NCI-H446 treated with DMSO at 0.1 percent for 48 hours (cell line): ENCODE measurements around the gene MAPK10.
A peak's percentile ranks its signal among the peaks of the same experiment; 100 is the strongest.
"Not testable (repeated sequence)": the region's sequence is repeated elsewhere in the genome, so short reads cannot be mapped to it uniquely, and the experiment has no call there.

Experiments used
- DNase-seq: peaks from one replicate; lab custom pipeline; 2025; lab: John Stamatoyannopoulos, UW

Gene MAPK10

GRCh38 chr4:86101841-86102240, 258.0 kb downstream of the MAPK10 start:
- no peak for DNase-seq

DNA sequence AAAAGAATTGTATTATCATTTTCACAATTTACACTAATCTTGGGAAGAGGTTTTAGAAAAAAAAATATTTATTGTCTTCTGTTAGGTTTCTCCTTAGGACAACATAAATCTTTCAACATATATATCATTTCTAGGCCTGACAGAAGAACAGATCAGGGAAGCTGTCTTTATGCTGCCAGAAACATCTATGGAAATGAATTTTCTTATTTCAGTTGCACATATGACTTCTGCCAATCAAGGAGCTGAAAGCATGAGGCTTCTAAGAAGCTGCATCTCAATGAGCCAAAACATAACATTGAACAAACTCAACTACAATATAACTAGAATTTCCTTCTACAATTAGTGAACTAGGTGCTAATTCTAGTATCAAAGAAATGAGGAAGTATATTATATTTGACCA, 258.4 kb downstream of the MAPK10 start:
- DNase-seq = no peak

- no peak for DNase-seq
Measured at GRCh38 chr4:86100539-86101215, 259.2 kb downstream of the MAPK10 start.

DNA sequence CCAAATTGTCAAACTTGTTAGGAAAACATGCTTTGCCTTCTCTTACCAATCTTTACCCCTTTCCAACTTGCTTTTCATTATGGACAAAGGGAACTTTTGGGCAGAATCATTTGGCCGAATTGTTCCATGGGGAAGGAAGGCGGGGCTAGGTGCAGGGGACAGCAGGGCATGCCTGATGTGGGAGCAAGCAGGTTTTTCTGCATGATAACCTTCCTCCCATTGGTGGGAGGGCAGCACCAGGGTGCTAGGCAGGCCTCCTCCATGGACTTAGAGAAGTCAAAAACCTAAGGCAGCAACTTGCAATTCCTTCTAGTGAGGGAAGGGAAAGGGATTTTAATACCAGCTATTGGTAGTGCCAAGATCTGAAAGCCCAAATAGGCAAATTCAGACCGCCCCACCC, 260.5 kb downstream of the MAPK10 start:
- DNase-seq = no peak

GRCh38 chr4:86098691-86099090, 261.2 kb downstream of the MAPK10 start:
- no peak for DNase-seq

DNA sequence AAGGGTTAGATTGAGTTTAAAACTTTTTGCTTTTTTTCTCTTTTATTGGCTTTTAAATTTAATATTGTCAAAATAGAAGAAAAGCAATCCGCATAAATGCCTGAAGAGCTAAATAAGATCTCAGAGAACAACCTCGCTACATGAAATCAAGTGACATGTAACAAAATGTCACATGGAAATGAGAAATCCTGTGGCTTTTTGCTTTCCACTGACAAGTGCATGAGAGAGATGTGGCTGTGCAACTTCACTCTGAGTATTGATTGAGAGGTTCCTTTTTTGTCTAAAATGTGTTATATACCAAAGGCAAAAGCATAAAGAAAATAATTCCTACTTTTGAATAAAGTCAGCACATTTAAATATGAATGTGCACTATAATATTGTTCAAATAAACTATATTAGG, 263.5 kb downstream of the MAPK10 start:
- no peak for DNase-seq

- no peak for DNase-seq
Measured at GRCh38 chr4:86092684-86093083, 267.2 kb downstream of the MAPK10 start.

DNA sequence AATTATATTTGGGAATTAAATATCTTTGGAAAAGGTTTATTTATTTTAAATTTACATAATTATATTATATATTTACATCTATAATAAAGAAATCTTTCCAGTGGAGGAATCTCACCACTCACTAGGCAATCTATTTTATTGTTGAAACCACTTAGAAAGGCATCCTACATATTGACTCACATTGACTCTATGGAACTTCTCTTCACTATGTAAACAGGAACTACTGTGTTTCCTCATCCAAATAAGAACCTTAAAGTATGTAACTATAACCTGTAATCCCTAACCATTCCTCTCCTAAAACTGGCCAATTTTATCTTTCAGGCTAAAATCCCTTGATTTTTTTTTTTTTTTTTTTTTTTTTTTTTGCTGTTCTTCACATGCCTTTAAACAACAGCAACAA, 268.7 kb downstream of the MAPK10 start:
- no peak for DNase-seq

GRCh38 chr4:86089781-86090323, 270.0 kb downstream of the MAPK10 start:
- no peak for DNase-seq

GRCh38 chr4:86089053-86089452, 270.8 kb downstream of the MAPK10 start:
- no peak for DNase-seq

- not testable (repeated sequence) for DNase-seq
Measured at GRCh38 chr4:86075796-86076195, 284.1 kb downstream of the MAPK10 start.

DNA sequence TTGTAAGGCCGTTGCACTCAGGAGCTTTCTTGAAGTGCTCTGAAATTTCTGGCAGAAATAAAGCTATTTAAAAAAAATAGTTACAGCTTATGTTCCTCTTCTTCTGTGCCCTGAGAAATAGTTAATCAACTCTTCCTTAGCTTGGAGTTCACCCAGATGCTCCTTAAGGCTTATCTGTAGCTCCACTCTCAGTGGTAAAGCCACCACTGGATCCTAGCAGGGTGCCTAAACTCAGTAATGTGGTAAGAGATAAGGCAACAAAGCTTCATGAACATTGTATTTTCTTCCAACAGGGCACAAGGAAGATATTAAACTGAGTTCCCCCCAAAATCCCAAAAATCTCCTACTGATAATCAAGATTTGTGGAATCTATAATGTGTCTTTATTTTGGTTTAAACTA, 299.5 kb downstream of the MAPK10 start:
- DNase-seq = no peak

DNA sequence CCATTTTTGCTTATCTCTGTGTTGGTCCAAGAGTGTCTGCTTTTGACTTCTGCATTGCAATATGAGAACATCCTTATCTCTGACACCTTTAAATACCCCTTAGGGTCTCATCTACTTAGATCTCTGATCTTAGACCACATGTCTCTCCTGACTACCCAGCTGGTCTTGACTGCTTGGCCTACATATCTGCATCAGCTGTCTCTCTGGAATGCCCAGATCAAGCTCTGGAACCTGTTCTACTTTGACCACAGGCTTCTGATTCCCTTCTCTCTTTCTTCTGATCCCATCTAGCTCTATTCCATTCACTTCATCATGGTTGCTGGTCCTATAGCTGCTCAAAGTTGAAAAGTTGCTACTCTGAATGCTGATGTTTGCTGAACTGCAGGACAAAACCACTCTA, 301.2 kb downstream of the MAPK10 start:
- no peak for DNase-seq

GRCh38 chr4:86055898-86056297, 304.0 kb downstream of the MAPK10 start:
- DNase-seq = no peak

- DNase-seq = peak; percentile 54
Measured at GRCh38 chr4:86054286-86055032, 305.4 kb downstream of the MAPK10 start.

DNA sequence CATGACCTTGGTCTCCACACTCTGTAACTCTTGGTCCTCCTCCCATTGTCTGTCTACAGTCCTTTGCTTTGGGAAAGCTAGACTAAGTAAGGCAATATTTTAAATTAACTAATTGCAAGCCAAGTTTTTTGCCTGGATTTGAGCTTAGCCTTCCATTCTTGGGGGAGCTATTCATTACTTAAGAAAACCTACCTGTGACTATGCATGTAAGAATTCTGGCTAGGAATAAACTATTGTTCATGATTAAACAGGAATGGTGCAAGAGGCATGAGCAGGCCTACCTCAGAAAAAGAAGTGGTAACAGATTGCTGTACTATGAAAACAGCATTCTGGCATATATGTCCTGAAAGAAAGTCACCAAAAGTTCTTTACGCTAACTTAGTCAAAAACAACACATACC, 309.4 kb downstream of the MAPK10 start:
- DNase-seq = no peak

- no peak for DNase-seq
Measured at GRCh38 chr4:86048426-86048825, 311.4 kb downstream of the MAPK10 start.

GRCh38 chr4:86044593-86044985, 315.3 kb downstream of the MAPK10 start:
- no peak for DNase-seq

- peak; percentile 48 for DNase-seq
Measured at GRCh38 chr4:86043755-86044592, 315.9 kb downstream of the MAPK10 start.

DNA sequence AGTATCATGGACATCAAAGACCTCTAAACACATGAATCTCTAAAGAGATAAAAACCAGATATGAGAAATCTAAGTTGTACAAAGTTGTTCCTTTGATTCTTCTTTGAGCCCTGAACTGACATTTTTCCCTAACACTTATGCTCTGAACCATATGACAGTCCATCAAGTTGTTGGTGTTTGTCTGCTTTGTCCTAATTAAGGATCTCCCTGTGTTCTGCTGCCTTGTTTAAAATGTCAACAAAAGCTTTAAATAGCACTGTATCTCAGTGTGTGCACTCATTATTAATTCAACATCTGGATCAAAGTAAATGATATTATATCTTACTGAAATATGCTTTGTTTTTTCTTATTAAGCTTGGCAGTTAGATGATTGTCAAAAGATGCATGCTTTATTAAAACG, 321.8 kb downstream of the MAPK10 start:
- DNase-seq = no peak

- no peak for DNase-seq
Measured at GRCh38 chr4:86036736-86037135, 323.1 kb downstream of the MAPK10 start.

DNA sequence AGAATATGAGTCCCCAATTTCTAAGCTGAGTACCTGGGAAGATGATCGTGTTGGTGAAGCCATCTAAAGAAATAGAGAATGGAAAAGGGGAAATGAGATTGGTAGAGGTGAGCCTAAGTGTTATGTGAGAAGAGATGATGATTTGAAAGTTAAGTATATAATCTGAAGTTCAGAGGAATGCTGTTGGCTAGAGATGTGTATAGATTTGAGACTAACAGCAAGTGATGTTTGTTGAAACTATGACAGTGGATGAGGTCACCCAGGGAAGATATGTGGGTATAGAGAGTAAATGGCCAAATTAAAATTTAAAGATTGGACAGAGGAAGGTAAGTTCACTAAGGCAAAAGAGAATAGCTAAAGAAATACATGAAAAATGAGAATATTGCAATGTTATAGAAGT, 324.2 kb downstream of the MAPK10 start:
- no peak for DNase-seq

GRCh38 chr4:86034616-86035015, 325.2 kb downstream of the MAPK10 start:
- DNase-seq = no peak
